ENCODE data around the gene STK32C.

STK32C gene

DNA sequence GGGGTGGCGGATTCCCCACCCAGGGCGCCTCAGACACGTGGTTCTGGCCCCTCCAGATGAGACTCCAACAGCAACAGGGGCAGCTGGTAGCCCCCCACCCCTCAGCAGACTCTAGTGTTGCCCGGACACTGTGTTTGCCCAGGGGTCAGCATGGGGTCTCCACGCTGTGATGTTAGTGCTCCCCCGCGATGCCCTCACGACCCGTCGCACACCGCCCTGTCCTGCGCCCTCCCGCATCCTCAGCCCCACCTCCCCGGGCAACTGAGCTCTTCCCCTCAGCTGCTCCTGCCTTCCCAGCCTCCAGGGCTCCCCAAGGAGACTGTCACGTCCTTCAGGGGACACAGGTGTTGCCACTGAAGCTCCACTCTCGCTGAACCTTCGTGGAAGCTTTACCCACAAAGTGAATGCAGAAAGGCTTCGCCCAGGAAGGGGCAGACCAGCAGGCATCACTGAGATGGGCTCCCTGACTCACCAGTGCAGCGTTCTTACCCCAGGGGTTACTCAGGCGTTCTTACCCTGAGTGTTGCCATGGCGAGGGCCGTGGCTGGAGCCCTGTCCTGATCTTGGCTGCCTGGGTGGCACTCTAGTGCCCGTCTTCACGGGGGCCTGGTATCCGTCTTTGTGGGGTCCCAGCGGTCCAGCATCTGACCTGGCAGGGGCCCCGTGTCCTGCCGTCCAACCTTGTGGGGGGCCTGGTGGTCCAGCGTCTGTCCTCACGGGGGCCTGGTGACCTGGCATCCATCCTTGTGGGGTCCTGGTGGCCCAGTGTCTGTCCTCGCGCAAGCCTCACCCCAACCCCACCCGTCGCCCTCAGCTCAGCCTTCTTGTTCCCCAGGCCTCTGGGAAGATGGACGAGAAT, 106.4 kb downstream of the STK32C start:
- no peak for DNase-seq (ENCODE audit: low read depth, low spot score)
- no peak overlapping the region for H3K4me3 ChIP-seq
- no peaks in the 10 kb centered on the region for H3K9me3 ChIP-seq (ENCODE audit: low read depth, low read length)
- H3K27ac ChIP-seq, result no peak overlapping the region
- no peak overlapping the region for H3K9ac ChIP-seq (ENCODE audit: insufficient read length)
- no peaks in the 10 kb centered on the region for H3K36me3 ChIP-seq (ENCODE audit: insufficient read depth, low read length)
- TF ChIP-seq FOXP2 (optimal IDR thresholded peaks at IDR 0.05; ENCODE audit: control extremely low read depth, extremely low read length, insufficient read depth) (no peak), POLR2AphosphoS5 (IDR thresholded peaks at IDR 0.05; ENCODE audit: borderline replicate concordance, low read depth, low read length) (no peak), EZH2 (IDR thresholded peaks at IDR 0.05) (no peak)

DNA sequence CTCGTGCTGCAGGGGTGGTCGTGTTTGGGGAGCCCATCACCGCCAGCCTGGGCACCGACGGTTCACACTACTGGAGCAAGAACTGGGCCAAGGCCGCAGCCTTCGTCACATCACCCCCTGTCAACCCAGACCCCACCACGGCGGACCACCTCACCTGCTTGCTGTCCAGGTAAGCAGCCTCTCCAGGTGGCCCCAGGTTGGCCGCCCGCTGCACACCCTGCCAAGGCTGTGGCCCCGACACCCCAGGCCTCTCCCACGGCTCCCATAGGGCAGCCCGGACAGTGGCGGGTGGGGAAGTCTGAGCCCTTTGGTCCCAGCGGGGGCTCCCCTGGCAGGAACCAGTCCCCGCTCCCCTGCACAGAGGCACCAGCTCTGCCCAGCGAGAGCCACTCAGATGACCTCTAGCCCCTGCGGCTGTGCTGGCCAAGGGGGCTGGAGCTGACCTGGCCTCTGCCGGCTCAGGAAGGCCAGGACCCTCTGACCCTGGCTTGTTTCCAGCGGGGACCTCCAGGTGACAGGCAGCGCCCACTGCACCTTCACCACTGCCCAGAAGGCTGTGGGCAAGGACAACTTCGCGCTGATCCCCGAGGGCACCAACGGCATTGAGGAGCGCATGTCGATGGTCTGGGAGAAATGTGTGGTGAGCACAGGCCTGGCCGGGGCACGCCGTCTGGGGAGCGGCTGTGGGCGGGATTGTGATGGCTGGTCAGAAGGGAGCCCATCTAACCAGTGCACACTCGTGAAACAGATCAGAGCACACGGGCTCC, 107.2 kb downstream of the STK32C start:
- H3K36me3 ChIP-seq (ENCODE audit: insufficient read depth, low read length), result no peaks in the 10 kb centered on the region
- H3K9ac ChIP-seq (ENCODE audit: insufficient read length), result no peak overlapping the region
- no peak for DNase-seq (ENCODE audit: low read depth, low spot score)
- no peak for TF ChIP-seq POLR2AphosphoS5 (IDR thresholded peaks at IDR 0.05; ENCODE audit: borderline replicate concordance, low read depth, low read length)
- no peak for TF ChIP-seq EZH2 (IDR thresholded peaks at IDR 0.05)
- TF ChIP-seq FOXP2 (optimal IDR thresholded peaks at IDR 0.05; ENCODE audit: control extremely low read depth, extremely low read length, insufficient read depth), result no peak
- no peak overlapping the region for H3K4me3 ChIP-seq
- no peak overlapping the region for H3K27ac ChIP-seq
- H3K9me3 ChIP-seq (ENCODE audit: low read depth, low read length), result no peaks in the 10 kb centered on the region

DNA sequence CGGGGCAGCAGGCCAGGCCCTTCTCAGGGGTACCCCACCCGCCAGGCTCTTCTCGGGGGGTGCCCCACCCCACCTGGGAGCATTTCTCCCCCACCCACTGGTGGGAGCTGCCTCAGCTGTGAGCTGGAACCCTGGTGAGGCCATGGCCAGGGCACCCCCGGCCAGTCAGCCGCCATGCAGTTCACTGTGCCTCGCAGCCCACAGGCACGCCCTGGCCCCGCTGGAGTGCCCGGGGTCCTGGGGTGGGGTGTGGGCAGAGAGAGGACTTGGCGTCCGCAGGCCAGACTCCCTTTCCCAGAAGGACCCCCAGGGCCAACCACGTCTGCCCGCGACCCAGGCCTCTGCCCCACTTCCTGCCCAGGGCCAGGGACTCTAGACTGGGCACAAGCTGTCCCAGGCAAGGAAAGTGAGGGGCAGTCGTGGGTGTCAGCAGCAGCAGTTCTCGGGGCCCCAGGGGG, 107.9 kb downstream of the STK32C start:
- DNase-seq (ENCODE audit: low read depth, low spot score), result no peak
- Histone ChIP-seq H3K27ac (no peak overlapping the region), H3K4me3 (no peak overlapping the region), H3K9me3 (ENCODE audit: low read depth, low read length) (no peaks in the 10 kb centered on the region), H3K36me3 (ENCODE audit: insufficient read depth, low read length) (no peaks in the 10 kb centered on the region), H3K9ac (ENCODE audit: insufficient read length) (no peak overlapping the region)
- TF ChIP-seq POLR2AphosphoS5 (IDR thresholded peaks at IDR 0.05; ENCODE audit: borderline replicate concordance, low read depth, low read length) (no peak), FOXP2 (optimal IDR thresholded peaks at IDR 0.05; ENCODE audit: control extremely low read depth, extremely low read length, insufficient read depth) (no peak), EZH2 (IDR thresholded peaks at IDR 0.05) (no peak)

DNA sequence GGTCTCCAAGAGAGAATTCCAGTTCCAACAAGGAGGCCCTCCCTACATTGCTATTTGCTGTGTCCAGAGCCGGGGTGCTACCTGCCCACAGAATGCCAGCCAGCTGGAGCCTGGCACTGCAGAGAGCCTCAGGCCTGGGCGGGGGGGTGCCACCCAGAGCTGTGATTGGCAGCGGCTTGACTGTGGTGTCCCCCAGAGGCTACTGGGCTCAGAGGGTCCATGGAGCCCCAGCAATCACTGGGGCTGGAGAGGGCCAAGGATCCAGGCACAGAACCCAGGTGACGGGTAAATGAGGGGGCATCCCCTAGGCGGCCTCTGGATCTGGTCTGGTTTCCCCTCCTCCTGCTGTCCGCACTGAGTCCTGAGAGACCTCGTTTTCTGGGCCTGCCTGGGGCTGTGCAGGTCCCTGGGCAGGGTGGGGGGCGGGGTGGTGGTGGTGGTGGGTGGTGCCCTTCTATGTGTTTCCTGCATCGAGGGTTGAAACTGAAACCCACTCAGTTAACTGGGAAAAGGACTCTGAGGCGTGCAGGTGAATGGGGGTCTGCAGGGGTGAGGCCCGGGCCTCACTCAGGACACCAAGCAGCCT, 108.4 kb downstream of the STK32C start:
- DNase-seq (ENCODE audit: low read depth, low spot score), result no peak
- no peak overlapping the region for H3K4me3 ChIP-seq
- H3K27ac ChIP-seq, result no peak overlapping the region
- H3K9ac ChIP-seq (ENCODE audit: insufficient read length), result no peak overlapping the region
- TF ChIP-seq FOXP2 (optimal IDR thresholded peaks at IDR 0.05; ENCODE audit: control extremely low read depth, extremely low read length, insufficient read depth), result no peak
- no peak for TF ChIP-seq POLR2AphosphoS5 (IDR thresholded peaks at IDR 0.05; ENCODE audit: borderline replicate concordance, low read depth, low read length)
- no peak for TF ChIP-seq EZH2 (IDR thresholded peaks at IDR 0.05)
- H3K36me3 ChIP-seq (ENCODE audit: insufficient read depth, low read length), result no peaks in the 10 kb centered on the region
- no peaks in the 10 kb centered on the region for H3K9me3 ChIP-seq (ENCODE audit: low read depth, low read length)

DNA sequence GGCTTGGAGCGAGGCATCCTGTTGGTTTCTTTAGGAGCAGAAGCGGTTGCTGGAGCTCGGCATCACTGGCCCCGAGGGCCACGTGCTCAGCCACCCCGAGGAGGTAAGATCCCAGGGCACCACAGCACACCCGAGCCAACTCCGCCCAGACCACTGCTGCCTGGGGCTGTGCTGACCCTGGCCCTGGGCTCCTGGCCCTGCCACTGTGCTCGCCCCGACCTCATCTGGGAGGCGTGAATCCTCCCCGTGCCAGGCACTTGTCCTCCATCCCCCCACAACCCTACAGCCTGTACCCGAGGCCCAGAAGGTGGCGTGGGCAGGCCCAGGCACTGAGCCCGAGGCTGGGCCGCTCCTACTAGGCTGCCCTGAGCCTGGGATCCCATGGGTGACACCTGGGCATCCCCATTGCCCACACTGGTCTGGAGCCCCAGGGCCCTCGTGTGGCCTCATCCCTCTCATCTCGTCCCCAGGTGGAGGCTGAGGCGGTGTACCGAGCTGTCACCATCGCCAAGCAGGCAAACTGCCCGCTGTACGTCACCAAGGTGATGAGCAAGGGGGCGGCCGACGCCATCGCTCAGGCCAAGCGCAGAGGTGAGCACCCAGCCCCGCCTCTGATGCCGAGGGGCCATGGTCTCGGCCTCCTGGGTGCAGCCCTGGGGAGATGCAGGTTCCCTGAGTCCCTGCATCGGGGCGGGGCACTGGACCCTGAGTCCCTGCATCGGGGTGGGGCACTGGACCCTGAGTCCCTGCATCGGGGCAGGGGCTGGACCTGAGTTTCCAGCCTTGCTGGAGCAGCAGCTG, 109.2 kb downstream of the STK32C start:
- H3K4me3 ChIP-seq, result no peak overlapping the region
- TF ChIP-seq POLR2AphosphoS5 (IDR thresholded peaks at IDR 0.05; ENCODE audit: borderline replicate concordance, low read depth, low read length) (no peak), EZH2 (IDR thresholded peaks at IDR 0.05) (no peak), FOXP2 (optimal IDR thresholded peaks at IDR 0.05; ENCODE audit: control extremely low read depth, extremely low read length, insufficient read depth) (no peak)
- DNase-seq (ENCODE audit: low read depth, low spot score), result no peak
- H3K9me3 ChIP-seq (ENCODE audit: low read depth, low read length), result no peaks in the 10 kb centered on the region
- no peak overlapping the region for H3K9ac ChIP-seq (ENCODE audit: insufficient read length)
- H3K27ac ChIP-seq, result no peak overlapping the region
- H3K36me3 ChIP-seq (ENCODE audit: insufficient read depth, low read length), result no peaks in the 10 kb centered on the region

DNA sequence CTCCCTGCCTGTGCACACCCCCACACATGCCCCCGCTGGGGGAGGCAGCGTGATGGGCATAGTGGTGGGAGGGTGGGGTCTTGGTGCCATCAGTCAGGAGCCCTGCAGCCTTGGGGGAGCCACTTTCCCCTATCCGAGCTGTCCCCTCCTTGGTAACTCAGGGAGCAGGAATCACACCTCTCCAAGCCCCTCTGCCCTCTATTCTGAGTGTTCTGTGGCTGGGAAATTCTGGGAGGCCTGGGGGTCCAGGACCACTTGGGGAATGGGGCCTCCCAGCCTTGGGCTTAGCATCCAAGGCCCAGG, 109.7 kb downstream of the STK32C start:
- H3K9ac ChIP-seq (ENCODE audit: insufficient read length), result no peak overlapping the region
- no peaks in the 10 kb centered on the region for H3K36me3 ChIP-seq (ENCODE audit: insufficient read depth, low read length)
- no peak overlapping the region for H3K27ac ChIP-seq
- DNase-seq (ENCODE audit: low read depth, low spot score), result no peak
- H3K4me3 ChIP-seq, result no peak overlapping the region
- no peaks in the 10 kb centered on the region for H3K9me3 ChIP-seq (ENCODE audit: low read depth, low read length)
- TF ChIP-seq EZH2 (IDR thresholded peaks at IDR 0.05) (no peak), FOXP2 (optimal IDR thresholded peaks at IDR 0.05; ENCODE audit: control extremely low read depth, extremely low read length, insufficient read depth) (no peak), POLR2AphosphoS5 (IDR thresholded peaks at IDR 0.05; ENCODE audit: borderline replicate concordance, low read depth, low read length) (no peak)

DNA sequence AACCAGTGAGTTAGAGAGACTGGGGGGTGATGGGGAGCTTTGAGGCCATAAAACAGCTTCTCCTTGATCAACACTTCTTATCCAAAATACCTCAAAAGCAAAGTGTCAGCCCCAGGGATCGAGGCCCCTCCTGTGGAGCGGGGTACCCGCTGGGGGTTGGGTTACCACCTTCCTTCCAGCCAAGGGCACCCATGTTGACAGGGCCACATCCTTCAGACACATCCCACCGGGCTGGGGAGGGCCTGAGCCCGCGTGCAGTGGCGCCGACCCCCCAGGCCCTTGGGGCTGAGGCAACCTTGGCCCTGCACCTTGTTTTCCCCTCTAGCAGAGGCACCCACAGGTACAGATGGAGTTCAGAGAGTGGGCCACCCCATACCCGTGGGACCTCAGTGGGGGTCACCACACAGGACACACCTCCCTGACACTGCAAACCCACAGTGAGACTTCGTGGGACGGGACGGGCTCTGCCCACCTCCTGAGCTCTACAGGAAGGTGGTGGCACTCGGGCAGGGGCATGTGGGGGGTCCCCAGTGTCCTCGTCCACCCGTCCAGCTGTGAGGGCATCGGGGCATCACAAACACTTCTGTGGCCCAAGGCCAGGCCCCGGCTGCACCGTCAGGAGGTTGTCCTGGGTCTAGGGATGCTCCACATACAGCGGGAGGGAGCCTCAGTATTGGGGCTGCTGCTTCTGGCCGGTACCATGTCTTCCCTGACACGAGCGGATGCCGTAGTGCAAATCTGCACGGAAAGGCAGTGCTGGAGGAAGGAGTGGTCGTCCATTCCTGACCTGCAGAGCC, 110.3 kb downstream of the STK32C start:
- Histone ChIP-seq H3K27ac (no peak overlapping the region), H3K9ac (ENCODE audit: insufficient read length) (no peak overlapping the region), H3K4me3 (no peak overlapping the region), H3K36me3 (ENCODE audit: insufficient read depth, low read length) (no peaks in the 10 kb centered on the region), H3K9me3 (ENCODE audit: low read depth, low read length) (no peaks in the 10 kb centered on the region)
- DNase-seq (ENCODE audit: low read depth, low spot score), result no peak
- TF ChIP-seq POLR2AphosphoS5 (IDR thresholded peaks at IDR 0.05; ENCODE audit: borderline replicate concordance, low read depth, low read length) (no peak), EZH2 (IDR thresholded peaks at IDR 0.05) (no peak)

Data from SK-N-MC (cell line).